Activated CD4-positive, alpha-beta T cell treated with anti-CD3 and anti-CD28 coated beads, Interleukin-2, amount 10 ng/mL, durations not matched to agents 7 days and 5 days (primary cell): ENCODE measurements around the gene SIN3A. TPM values are rescaled to one million over a fixed set of nuclear protein-coding genes. Genes with fewer than 3 reads are reported as not detected.

Experiments
- CTCF ChIA-PET: fragments of 350-600 bp; sonication (Branson Sonifier 250); formaldehyde crosslinking; loops from one replicate; lab custom pipeline; 2021; ENCODE audit warnings: antibody characterized with exemption; lab: Charles Lee
- POLR2A ChIA-PET: fragments of 350-600 bp; sonication (Branson Sonifier 250); formaldehyde crosslinking; loops from one replicate; lab custom pipeline; 2021; ENCODE audit warnings: antibody characterized with exemption; lab: Charles Lee
- DNase-seq: peaks from one replicate; pipeline ENCODE4 v3.0.0-alpha.2; 2020
- H3K27ac Mint-ChIP-seq: one replicate; pipeline ENCODE4 v1.8.0; 2021; ENCODE audit warnings: mild to moderate bottlenecking, moderate library complexity, mixed read lengths
- H3K27me3 Mint-ChIP-seq: one replicate; pipeline ENCODE4 v1.8.0; 2021; ENCODE audit warnings: mixed read lengths
- H3K36me3 Mint-ChIP-seq: one replicate; pipeline ENCODE4 v1.8.0; 2021; ENCODE audit warnings: low read depth, mixed read lengths
- H3K4me1 Mint-ChIP-seq: one replicate; pipeline ENCODE4 v1.8.0; 2021; ENCODE audit warnings: mixed read lengths
- H3K4me3 Mint-ChIP-seq: one replicate; pipeline ENCODE4 v1.8.0; 2021; ENCODE audit warnings: mild to moderate bottlenecking, moderate library complexity, mixed read lengths
- H3K9me3 Mint-ChIP-seq: one replicate; pipeline ENCODE4 v1.8.0; 2021; ENCODE audit warnings: mixed read lengths
- total RNA-seq, 2 experiments: library from RNA; stranded (reverse); gene quantifications; one replicate each; pipeline ENCODE4 v1.2.3, GENCODE V29; 2021

Gene SIN3A
- total RNA-seq, 2 experiments from 2014 or later = 106 to 115 TPM

- peaks cover 34% of the 10 kb centered on the region for H3K36me3 Mint-ChIP-seq
- H3K27me3 Mint-ChIP-seq = no peaks in the 10 kb centered on the region
- no peaks in the 10 kb centered on the region for H3K9me3 Mint-ChIP-seq
- CTCF ChIA-PET = interaction anchor here (0.6 to 2.8 kb wide), 31 partner anchors 9 to 375 kb away, joined by 3 to 21 read pairs (median 6); partner anchors contain the start of genes COMMD4, SIN3A and SNX33
- H3K4me1 Mint-ChIP-seq = peaks cover 29% of the 10 kb centered on the region
- POLR2A ChIA-PET = interaction anchor here (0.6 to 1.2 kb wide), 5 partner anchors 46 to 771 kb away, joined by 3 to 8 read pairs (median 3); partner anchors contain the start of gene IMP3
- peak within 1 kb of the TSS; percentile 83 for H3K4me3 Mint-ChIP-seq
- DNase-seq = peak; percentile 93
- peak within 1 kb of the TSS; percentile 95 for H3K27ac Mint-ChIP-seq
These were observed 83.4 kb downstream of the SIN3A start, which contains the start of gene MAN2C1 for GRCh38 chr15:75367913-75368688. Gene MAN2C1 (minus strand): TSS chr15:75368607. CDS start chr15:75368583, 24 bp downstream.

- Mint-ChIP-seq H3K27me3 (no peaks in the 10 kb centered on the region), H3K27ac (peak overlapping the region; percentile 95), H3K36me3 (peaks cover 36% of the 10 kb centered on the region), H3K9me3 (no peaks in the 10 kb centered on the region), H3K4me1 (peaks cover 31% of the 10 kb centered on the region), H3K4me3 (peak overlapping the region; percentile 83)
- POLR2A ChIA-PET = interaction anchor here (0.6 to 1.2 kb wide), 4 partner anchors 45 to 273 kb away, joined by 3 to 8 read pairs (median 3); partner anchors contain the start of gene IMP3
- CTCF ChIA-PET = interaction anchor here (0.6 to 2.8 kb wide), 29 partner anchors 10 to 374 kb away, joined by 3 to 21 read pairs (median 6); partner anchors contain the start of genes COMMD4, SIN3A and SNX33
- no peak for DNase-seq
These were observed 84.0 kb downstream of the SIN3A start for GRCh38 chr15:75367406-75367912.

GRCh38 chr15:75367006-75367405 lies 84.5 kb downstream of the SIN3A start:
- no peak for DNase-seq
- H3K4me3 Mint-ChIP-seq = peak overlapping the region; percentile 83
- ChIA-PET POLR2A (no interaction called here), CTCF (interaction anchor here (0.6 to 2.3 kb wide), 16 partner anchors 10 to 319 kb away, joined by 3 to 21 read pairs (median 6); partner anchors contain the start of genes COMMD4, SIN3A and SNX33)
- H3K36me3 Mint-ChIP-seq = peaks cover 36% of the 10 kb centered on the region
- H3K27ac Mint-ChIP-seq = no peak overlapping the region
- no peaks in the 10 kb centered on the region for H3K27me3 Mint-ChIP-seq
- peaks cover 31% of the 10 kb centered on the region for H3K4me1 Mint-ChIP-seq
- no peaks in the 10 kb centered on the region for H3K9me3 Mint-ChIP-seq

DNA sequence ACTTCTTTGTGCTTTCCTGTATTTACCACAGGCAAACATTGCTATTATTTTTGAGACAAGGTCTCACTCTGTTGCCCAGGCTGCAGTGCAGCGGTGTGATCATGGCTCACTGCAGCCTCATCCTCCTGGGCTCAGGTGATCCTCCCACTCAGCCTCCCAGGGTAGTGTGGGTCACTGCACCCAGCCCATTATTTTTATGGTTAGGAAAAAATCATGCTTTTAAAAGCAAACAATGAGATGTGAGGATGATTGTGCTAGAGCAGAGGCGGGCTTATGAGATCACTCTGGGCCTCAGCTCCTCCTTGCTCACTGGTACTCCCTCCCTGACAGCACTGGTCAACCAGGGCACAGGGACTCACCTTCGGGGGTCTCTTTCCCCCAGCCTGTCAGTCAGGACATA lies 85.3 kb downstream of the SIN3A start:
- DNase-seq = no peak
- Mint-ChIP-seq H3K4me1 (peaks cover 31% of the 10 kb centered on the region), H3K27ac (no peak overlapping the region), H3K9me3 (no peaks in the 10 kb centered on the region), H3K4me3 (no peak overlapping the region), H3K36me3 (peaks cover 28% of the 10 kb centered on the region), H3K27me3 (no peaks in the 10 kb centered on the region)
- POLR2A ChIA-PET = no interaction called here
- CTCF ChIA-PET = interaction anchor here (0.7 to 1.5 kb wide), 2 partner anchors 9 to 281 kb away, joined by 3 to 5 read pairs; partner anchors contain the start of gene SNX33

- Mint-ChIP-seq H3K36me3 (peaks cover 21% of the 10 kb centered on the region), H3K27me3 (no peaks in the 10 kb centered on the region), H3K4me1 (peaks cover 31% of the 10 kb centered on the region), H3K9me3 (no peaks in the 10 kb centered on the region), H3K27ac (no peak overlapping the region), H3K4me3 (no peak overlapping the region)
- CTCF ChIA-PET = no interaction called here
- POLR2A ChIA-PET = no interaction called here
- no peak for DNase-seq
These were observed 86.6 kb downstream of the SIN3A start for GRCh38 chr15:75364881-75365280.

GRCh38 chr15:75363786-75364185 lies 87.7 kb downstream of the SIN3A start:
- H3K9me3 Mint-ChIP-seq = no peaks in the 10 kb centered on the region
- ChIA-PET CTCF (interaction anchor here (0.6 to 1.3 kb wide), 2 partner anchors 31 to 39 kb away, joined by 3 read pairs; no protein-coding TSS in a partner anchor), POLR2A (interaction anchor here (0.7 kb wide), 1 partner anchor 9 kb away, joined by 4 read pairs; no protein-coding TSS in a partner anchor)
- H3K4me3 Mint-ChIP-seq = no peak overlapping the region
- peaks cover 14% of the 10 kb centered on the region for H3K36me3 Mint-ChIP-seq
- no peaks in the 10 kb centered on the region for H3K27me3 Mint-ChIP-seq
- DNase-seq = no peak
- H3K4me1 Mint-ChIP-seq = peaks cover 20% of the 10 kb centered on the region
- no peak overlapping the region for H3K27ac Mint-ChIP-seq

GRCh38 chr15:75362642-75363249 lies 88.7 kb downstream of the SIN3A start:
- no peaks in the 10 kb centered on the region for H3K27me3 Mint-ChIP-seq
- no peak overlapping the region for H3K4me3 Mint-ChIP-seq
- H3K36me3 Mint-ChIP-seq = peaks cover 11% of the 10 kb centered on the region
- CTCF ChIA-PET = interaction anchor here (0.6 kb wide), 1 partner anchor 38 kb away, joined by 3 read pairs; no protein-coding TSS in a partner anchor
- no peak overlapping the region for H3K27ac Mint-ChIP-seq
- DNase-seq = no peak
- H3K4me1 Mint-ChIP-seq = peaks cover 16% of the 10 kb centered on the region
- no peaks in the 10 kb centered on the region for H3K9me3 Mint-ChIP-seq
- POLR2A ChIA-PET = interaction anchor here (0.7 kb wide), 1 partner anchor 8 kb away, joined by 4 read pairs; no protein-coding TSS in a partner anchor

DNA sequence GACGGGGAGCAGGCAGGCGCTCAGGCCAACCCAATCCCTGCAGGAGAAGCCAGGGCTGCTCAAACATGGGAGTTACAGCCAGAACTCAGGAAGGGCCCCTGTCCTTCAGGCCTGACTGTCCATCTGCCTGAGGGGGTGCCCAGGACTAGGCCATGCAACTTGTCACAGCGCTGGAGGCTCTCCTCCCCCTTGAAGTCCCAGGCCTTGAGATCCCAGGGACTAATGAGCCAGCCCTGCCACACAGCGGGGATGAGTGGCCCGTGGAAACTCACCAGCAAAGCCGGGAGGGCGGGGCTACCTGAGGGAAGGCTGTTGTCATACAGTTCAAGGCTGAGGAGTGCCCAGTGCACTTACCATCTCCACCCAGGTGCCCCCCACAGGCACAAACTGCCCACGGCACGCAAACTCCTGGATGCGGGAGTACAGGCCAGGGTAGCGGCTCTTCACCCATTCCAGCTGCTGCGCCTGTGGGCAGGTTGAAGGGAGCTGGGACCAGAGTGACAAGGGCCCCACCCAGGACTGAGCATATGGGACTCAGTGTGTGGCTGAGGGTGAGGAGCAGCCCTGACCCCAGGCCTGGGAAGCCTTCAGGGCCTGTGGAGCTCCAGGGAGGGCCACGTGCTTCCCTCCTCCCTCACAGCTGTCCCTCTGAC lies 89.4 kb downstream of the SIN3A start:
- Mint-ChIP-seq H3K27me3 (no peaks in the 10 kb centered on the region), H3K9me3 (no peaks in the 10 kb centered on the region), H3K36me3 (peaks cover 11% of the 10 kb centered on the region), H3K4me3 (no peak overlapping the region), H3K27ac (no peak overlapping the region), H3K4me1 (peaks cover 10% of the 10 kb centered on the region)
- no peak for DNase-seq
- POLR2A ChIA-PET = no interaction called here
- CTCF ChIA-PET = no interaction called here

GRCh38 chr15:75361361-75361988 lies 90.0 kb downstream of the SIN3A start:
- POLR2A ChIA-PET = no interaction called here
- Mint-ChIP-seq H3K27ac (no peak overlapping the region), H3K4me3 (no peak overlapping the region), H3K9me3 (no peaks in the 10 kb centered on the region), H3K4me1 (peaks cover 5% of the 10 kb centered on the region), H3K36me3 (peaks cover 11% of the 10 kb centered on the region), H3K27me3 (no peaks in the 10 kb centered on the region)
- CTCF ChIA-PET = no interaction called here
- no peak for DNase-seq

DNA sequence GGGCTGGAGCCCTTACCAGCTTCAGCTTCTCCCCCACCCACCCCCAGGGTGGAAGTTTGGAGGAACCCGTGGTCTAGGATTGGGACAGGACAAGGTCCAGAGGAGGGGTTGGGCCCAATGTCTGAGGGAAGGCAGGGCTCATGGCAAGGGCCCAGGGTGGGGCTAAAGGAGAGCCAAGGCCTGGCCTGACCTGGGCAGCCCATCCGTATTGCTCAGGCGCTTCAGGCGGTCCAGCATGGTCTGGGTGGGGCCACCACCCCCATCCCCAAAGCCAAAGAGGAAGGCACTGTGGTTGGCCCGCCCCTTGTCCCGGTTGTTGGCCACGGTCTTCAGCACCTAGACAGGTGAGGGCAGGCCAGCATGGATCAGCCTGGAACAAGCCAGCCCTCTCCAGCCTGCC lies 90.6 kb downstream of the SIN3A start:
- no peaks in the 10 kb centered on the region for H3K27me3 Mint-ChIP-seq
- peaks cover 5% of the 10 kb centered on the region for H3K4me1 Mint-ChIP-seq
- H3K9me3 Mint-ChIP-seq = no peaks in the 10 kb centered on the region
- no peak overlapping the region for H3K27ac Mint-ChIP-seq
- H3K4me3 Mint-ChIP-seq = no peak overlapping the region
- no peak for DNase-seq
- ChIA-PET CTCF (no interaction called here), POLR2A (no interaction called here)
- peaks cover 11% of the 10 kb centered on the region for H3K36me3 Mint-ChIP-seq

GRCh38 chr15:75360391-75360790 lies 91.1 kb downstream of the SIN3A start:
- Mint-ChIP-seq H3K27ac (peak overlapping the region; percentile 55), H3K36me3 (peaks cover 9% of the 10 kb centered on the region), H3K27me3 (no peaks in the 10 kb centered on the region), H3K4me3 (no peak overlapping the region), H3K9me3 (no peaks in the 10 kb centered on the region), H3K4me1 (peaks cover 5% of the 10 kb centered on the region)
- ChIA-PET POLR2A (no interaction called here), CTCF (interaction anchor here (1.5 kb wide), 1 partner anchor 10 kb away, joined by 3 read pairs; no protein-coding TSS in a partner anchor)
- DNase-seq = no peak
